Left renal pelvis (tissue), 4 donors: ENCODE measurements around the gene ZNF679. TPM values are rescaled to one million over a fixed set of nuclear protein-coding genes. Genes with fewer than 3 reads are reported as not detected.
A peak's percentile ranks its signal among the peaks of the same experiment; 100 is the strongest.
"Not testable (repeated sequence)": the region's sequence is repeated elsewhere in the genome, so short reads cannot be mapped to it uniquely, and the experiment has no call there.

Experiments used
- DNase-seq, 4 donors: peaks; one replicate each; pipeline ENCODE4 v3.0.0-alpha.2; 2013; ENCODE audit warnings: low read depth in 4 of 4, low spot score in 3 of 4
- polyA plus RNA-seq, 4 donors: library from polyadenylated mRNA; unstranded; fragments of 120-200 nt; gene quantifications; one replicate each; pipeline ENCODE4 v1.2.1, GENCODE V29; 2013; ENCODE audit not compliant: insufficient read length in 4 of 4

The ZNF679 gene
- polyA plus RNA-seq, 4 donors = not detected

GRCh38 chr7:64307254-64308015, 79.2 kb downstream of the ZNF679 start:
- DNase-seq = peak; percentile 81 to 88 (median 83)

GRCh38 chr7:64308016-64308270, 79.7 kb downstream of the ZNF679 start:
- no peak for DNase-seq

- no peak for DNase-seq
These were observed 82.2 kb downstream of the ZNF679 start for GRCh38 chr7:64310426-64310825.

GRCh38 chr7:64312826-64313225, 84.6 kb downstream of the ZNF679 start:
- no peak for DNase-seq

- DNase-seq = peak; percentile 77 to 90 (median 84)
These were observed 85.6 kb downstream of the ZNF679 start, which contains the start of gene ZNF736 for GRCh38 chr7:64313740-64314491. TSS of gene ZNF736 (plus strand) at chr7:64313961. CDS start at chr7:64314151, 190 bp downstream.

GRCh38 chr7:64314566-64314965, 86.3 kb downstream of the ZNF679 start:
- no peak for DNase-seq

- DNase-seq = not testable (repeated sequence)
These were observed 87.9 kb downstream of the ZNF679 start for GRCh38 chr7:64316031-64316742.

Other genes starting within 250 kb of the ZNF679 start
- not detected for gene ZNF722, start 229.6 kb upstream of the ZNF679 start, polyA plus RNA-seq
- under 1 TPM in 3 of 4 donors, not detected in 1; 0.22 to 0.34 (median 0.24) TPM for gene ZNF727, start 183.0 kb upstream of the ZNF679 start, polyA plus RNA-seq
- gene ZNF735, start 21.3 kb upstream of the ZNF679 start, polyA plus RNA-seq = not detected
- gene ZNF736, start 85.5 kb downstream of the ZNF679 start, polyA plus RNA-seq = 10 to 100 TPM; 10.7 to 24.4 (median 19.8) TPM